Left lobe of liver (tissue), 2 donors: ENCODE results near the gene TNFRSF9. TPM values are rescaled to one million over a fixed set of nuclear protein-coding genes. Genes with fewer than 3 reads are reported as not detected.
A peak's percentile ranks its signal among the peaks of the same experiment; 100 is the strongest.
"Not testable (repeated sequence)": the region's sequence is repeated elsewhere in the genome, so short reads cannot be mapped to it uniquely, and the experiment has no call there.

Experiments used
- ATAC-seq: fragments of 200-7000 bp; cut with Tn5 transposase; one replicate; pipeline ENCODE4 v1.9.1; 2020; ENCODE audit warnings: mild to moderate bottlenecking, moderate library complexity
- DNase-seq: peaks from one replicate; pipeline ENCODE4 v3.0.0-alpha.2; 2020; ENCODE audit warnings: low spot score
- total RNA-seq: library from RNA; stranded (reverse); gene quantifications from one replicate; pipeline ENCODE4 v1.2.1, GENCODE V29; 2021
- donor health status: DM: no; HTN: no; CAD: no; lungs with moderate emphysema.
- donor health status: DM: no; HTN: yes; CAD: no.

TNFRSF9 gene
- total RNA-seq, 1 donor from 2014 or later, result 0.03 TPM

DNA sequence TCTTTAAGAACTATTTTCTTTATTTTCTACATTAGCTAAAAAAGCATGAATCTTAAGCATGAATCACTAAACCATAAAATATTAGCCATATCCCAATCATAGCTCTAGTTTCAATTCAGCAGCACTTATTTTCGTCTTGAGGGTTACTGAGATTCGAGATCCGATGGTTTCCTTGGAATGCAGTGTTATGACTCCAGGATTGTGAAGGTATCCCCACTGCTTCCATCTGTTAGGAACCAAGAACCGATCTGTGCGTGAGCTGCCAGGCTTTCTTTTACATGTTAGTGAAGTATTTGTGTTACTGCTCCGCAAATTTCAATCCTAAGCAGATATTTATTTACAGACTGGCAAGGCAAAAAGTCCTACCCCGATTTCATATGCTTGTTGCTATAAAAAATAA lies 18.8 kb downstream of the TNFRSF9 start:
- ATAC-seq, result no peak
- DNase-seq, result no peak

- no peak for ATAC-seq
- DNase-seq, result no peak
Measured at GRCh38 chr1:7919880-7920279, 20.8 kb downstream of the TNFRSF9 start.

DNA sequence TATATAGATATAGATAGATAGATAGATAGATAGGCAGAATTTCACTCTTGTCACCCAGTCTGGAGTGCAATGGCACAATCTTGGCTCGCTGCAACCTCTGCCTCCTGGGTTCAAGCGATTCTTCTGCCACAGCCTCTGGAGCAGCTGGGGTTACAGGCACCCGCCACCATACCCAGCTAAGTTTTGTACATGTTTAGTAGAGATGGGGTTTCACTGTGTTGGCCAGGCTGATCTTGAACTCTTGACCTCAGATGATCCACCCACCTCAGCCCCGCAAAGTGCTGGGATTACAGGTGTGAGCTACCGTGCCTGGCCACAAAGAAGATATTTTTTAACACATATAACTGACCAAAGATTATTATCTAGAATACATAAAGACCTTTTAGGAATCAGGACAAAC lies 22.7 kb downstream of the TNFRSF9 start:
- not testable (repeated sequence) for DNase-seq

GRCh38 chr1:7916501-7916830 lies 24.2 kb downstream of the TNFRSF9 start:
- DNase-seq (no peak), ATAC-seq (no peak)

More for the DNA sequence above, 22.7 kb downstream of the TNFRSF9 start:
- not testable (repeated sequence) for ATAC-seq

DNA sequence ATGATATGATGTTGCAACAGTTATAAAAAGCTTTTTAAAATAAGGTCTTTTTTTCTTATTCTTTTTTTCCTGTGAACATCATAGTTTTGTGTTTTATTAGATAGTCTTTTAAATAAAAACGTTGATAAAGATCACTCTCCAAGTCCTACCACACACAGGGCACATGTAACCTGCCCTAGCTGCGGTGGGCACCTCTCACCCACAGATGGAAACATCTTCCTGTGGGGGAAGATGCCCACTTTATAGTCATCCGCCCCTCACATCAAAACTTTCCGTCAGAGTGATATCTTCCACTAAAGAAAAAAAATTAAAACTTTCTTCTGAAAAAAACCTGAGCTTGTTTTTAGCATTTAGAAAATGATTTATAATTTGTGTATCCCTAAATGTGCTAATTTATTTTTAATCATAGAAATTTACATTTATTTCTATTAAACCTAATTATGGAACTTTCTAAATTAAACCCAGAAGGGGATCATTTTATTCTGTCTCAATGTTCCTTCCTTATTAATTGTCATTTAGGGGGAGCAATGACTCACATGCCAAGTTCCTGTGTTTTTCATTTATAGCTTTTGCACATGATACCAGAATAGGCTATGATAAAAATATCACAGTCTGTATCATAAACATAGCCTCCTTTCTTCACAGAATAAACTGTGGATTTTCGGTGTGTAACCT lies 24.7 kb downstream of the TNFRSF9 start:
- DNase-seq (no peak), ATAC-seq (no peak)

GRCh38 chr1:7912743-7913557 lies 27.7 kb downstream of the TNFRSF9 start:
- DNase-seq, result no peak
- no peak for ATAC-seq

- DNase-seq (no peak), ATAC-seq (no peak)
Measured at GRCh38 chr1:7912145-7912544, 28.5 kb downstream of the TNFRSF9 start.

DNA sequence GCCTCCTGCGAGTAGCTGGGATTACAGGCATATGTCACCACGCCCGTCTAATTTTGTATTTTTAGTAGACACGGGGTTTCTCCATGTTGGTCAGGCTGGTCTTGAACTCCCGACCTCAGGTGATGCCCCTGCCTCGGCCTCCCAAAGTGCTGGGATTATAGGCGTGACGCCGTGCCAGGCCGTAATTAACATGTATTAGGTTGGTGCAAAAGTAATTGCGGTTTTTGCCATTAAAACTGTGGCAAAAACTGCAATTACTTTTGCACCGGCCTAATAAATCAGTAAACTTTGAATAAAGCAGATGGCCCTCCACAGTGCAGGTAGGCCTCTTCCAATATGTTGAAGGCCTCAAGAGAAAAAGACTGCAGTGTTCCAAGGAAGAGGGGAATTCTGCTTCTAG lies 35.4 kb downstream of the TNFRSF9 start:
- ATAC-seq, result no peak
- no peak for DNase-seq

- ATAC-seq (peak; percentile 100), DNase-seq (peak; percentile 63)
Measured at GRCh38 chr1:7902478-7903085, 38.1 kb downstream of the TNFRSF9 start.

- DNase-seq (no peak), ATAC-seq (no peak)
Measured at GRCh38 chr1:7899741-7900140, 40.9 kb downstream of the TNFRSF9 start.

DNA sequence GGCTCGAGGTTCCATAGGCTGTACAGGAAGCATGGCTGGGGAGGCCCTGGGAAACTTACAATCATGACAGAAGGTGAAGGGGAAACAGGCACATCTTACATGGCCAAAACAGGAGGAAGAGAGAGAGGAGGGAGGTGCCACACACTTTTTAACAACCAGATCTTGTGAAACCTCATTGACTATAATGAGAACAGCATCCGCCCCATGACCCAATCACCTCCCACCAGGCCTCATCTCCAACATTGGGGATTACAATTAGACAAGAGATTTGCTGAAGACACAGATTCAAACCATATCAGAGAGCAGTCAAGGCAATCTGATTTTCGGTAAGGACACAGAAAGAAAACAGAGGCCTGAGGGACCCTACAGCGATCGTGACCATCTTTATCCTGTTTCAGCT lies 41.7 kb downstream of the TNFRSF9 start:
- no peak for ATAC-seq
- no peak for DNase-seq

DNA sequence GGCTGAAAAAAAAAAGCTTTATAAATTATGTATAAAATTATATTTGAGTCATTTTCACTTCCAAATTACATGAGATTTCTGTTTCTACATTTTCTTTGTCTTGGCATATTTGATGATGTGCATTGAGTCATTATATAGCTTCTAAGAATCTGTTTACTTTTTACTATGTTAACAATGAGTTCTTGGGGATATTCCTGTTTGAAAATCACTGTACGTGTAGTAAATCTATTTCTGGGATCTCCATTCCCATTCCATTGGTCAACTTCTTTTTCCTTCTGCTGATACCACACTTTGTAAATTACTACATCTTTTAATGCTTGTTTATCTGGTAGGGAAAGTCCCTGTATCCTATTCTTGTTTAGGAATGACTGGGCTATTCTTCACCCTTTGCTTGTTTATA lies 43.6 kb downstream of the TNFRSF9 start:
- no peak for DNase-seq
- ATAC-seq, result no peak

DNA sequence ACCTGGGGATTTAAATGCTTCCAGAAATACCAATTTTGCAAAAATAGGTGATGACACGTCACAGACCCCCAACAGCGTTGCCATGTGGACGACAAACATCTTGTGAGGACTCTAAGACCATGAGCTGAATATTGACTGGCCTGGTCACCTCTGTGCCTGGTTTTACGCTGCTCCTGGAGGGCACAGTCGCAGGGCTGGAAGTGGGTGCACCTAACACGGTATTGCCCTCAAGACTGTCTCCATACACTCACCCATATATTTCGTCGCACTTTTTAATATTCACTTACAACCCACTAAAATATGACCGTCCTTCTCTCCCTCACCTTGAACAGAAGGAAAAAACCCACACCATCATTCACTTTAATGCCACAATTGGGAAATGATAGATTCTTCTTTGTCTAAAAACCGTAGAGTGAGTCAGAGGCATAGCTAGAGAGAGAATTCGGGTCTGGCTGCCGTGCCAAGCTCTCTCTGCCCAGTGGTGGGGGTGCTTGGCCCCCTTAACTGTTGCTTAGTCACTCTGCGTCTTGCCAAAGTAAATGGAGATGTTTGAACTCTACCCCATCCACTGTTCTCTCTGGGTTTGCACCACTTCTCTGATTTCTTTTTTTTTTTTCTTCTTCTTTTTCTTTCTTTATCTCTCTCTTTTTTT lies 47.0 kb downstream of the TNFRSF9 start:
- ATAC-seq (no peak), DNase-seq (no peak)

DNA sequence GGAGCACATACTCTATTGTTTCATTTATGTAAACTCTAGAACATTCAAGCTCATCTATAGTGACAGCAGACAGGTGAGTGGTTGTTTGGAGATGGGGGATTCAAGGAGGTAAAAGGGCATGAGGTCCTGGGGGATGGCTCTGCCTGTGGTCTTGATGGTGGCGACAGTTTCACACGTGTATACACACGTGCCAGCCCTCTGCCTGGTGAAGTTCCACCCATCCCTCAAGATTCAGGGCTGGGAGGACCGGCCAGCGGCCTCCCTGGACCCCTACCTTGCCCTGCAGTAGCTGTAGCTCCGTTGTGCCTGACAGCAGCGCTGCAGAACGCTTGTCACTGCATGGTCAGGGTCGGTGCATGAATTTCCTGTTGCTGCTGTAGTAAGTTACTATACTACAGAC lies 48.8 kb downstream of the TNFRSF9 start:
- DNase-seq (no peak), ATAC-seq (no peak)

DNA sequence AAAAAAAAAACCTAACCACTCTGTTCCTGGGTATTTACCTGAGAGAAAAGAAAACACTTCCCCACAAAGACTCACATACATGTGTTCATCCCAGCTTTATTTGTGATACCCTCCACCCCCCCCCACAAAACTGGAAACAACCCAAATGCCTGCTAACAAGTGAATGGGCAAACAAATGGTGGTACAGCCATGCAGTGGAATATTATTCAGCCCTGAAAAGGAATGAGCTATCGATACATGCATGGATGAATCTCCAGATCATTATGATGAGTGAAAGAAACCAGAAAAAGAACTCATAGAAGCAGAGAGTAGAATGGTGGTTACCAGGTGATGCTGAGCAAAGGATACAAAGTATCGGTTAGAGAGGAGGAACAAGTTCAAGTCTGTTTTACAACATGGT lies 49.8 kb downstream of the TNFRSF9 start:
- DNase-seq, result no peak
- no peak for ATAC-seq

- DNase-seq (no peak), ATAC-seq (no peak)
Measured at GRCh38 chr1:7888248-7889081, 52.2 kb downstream of the TNFRSF9 start.

- DNase-seq, result no peak
- no peak for ATAC-seq
Measured at GRCh38 chr1:7886405-7886745, 54.3 kb downstream of the TNFRSF9 start.

- ATAC-seq (no peak), DNase-seq (no peak)
Measured at GRCh38 chr1:7885513-7886404, 54.9 kb downstream of the TNFRSF9 start.

GRCh38 chr1:7884757-7885156 lies 55.9 kb downstream of the TNFRSF9 start:
- no peak for ATAC-seq
- DNase-seq, result no peak

- DNase-seq, result no peak
- ATAC-seq, result no peak
Measured at GRCh38 chr1:7879228-7879627, 61.4 kb downstream of the TNFRSF9 start.
